Kidney (tissue), 22 donors: ENCODE measurements around the gene MAGEB3. TPM values are rescaled to one million over a fixed set of nuclear protein-coding genes. Genes with fewer than 3 reads are reported as not detected.
A peak's percentile ranks its signal among the peaks of the same experiment; 100 is the strongest.

Source experiments
- DNase-seq, 5 donors: peaks; one replicate each; pipeline ENCODE4 v3.0.0-alpha.2; 2013 to 2020
- FAIRE-seq: peaks from 2 replicates; lab custom pipeline; 2012; peaks lifted over from hg19 to GRCh38; lab: Jason Lieb, UNC
- H3K27ac ChIP-seq, 2 donors: one replicate each; pipeline ENCODE4 v1.7.0; 2013; ENCODE audit warnings: low read depth in 2 of 2, low read length in 2 of 2, inconsistent platforms in 1 of 2
- H3K27me3 ChIP-seq: one replicate; pipeline ENCODE4 v1.7.1; 2013; ENCODE audit warnings: low read length, inconsistent platforms; ENCODE audit not compliant: control insufficient read depth, insufficient read depth
- H3K36me3 ChIP-seq, 3 donors: one replicate each; pipeline versions ENCODE4 v1.7.0 to v1.7.1; 2013; ENCODE audit warnings: low read length in 3 of 3, control low read depth in 1 of 3, inconsistent platforms in 1 of 3; ENCODE audit not compliant: insufficient read depth in 3 of 3, control insufficient read depth in 2 of 3
- H3K4me1 ChIP-seq, 3 donors: one replicate each; pipeline versions ENCODE4 v1.7.0 to v1.7.1; 2013; ENCODE audit warnings: low read length in 3 of 3, inconsistent platforms in 1 of 3, low read depth in 1 of 3; ENCODE audit not compliant: control insufficient read depth in 2 of 3, insufficient read depth in 2 of 3
- H3K4me3 ChIP-seq, 3 donors: one replicate each; pipeline versions ENCODE4 v1.7.0 to v1.8.1; 2013; ENCODE audit warnings: low read length in 3 of 3, control low read depth in 1 of 3, inconsistent platforms in 1 of 3
- H3K9ac ChIP-seq, 3 donors: one replicate each; pipeline versions ENCODE4 v1.7.0 to v1.7.1; 2013; ENCODE audit warnings: low read length in 3 of 3, control low read depth in 1 of 3, inconsistent platforms in 1 of 3
- H3K9me3 ChIP-seq, 3 donors: one replicate each; pipeline versions ENCODE4 v1.7.0 to v1.7.1; 2013; ENCODE audit warnings: low read length in 3 of 3, control low read depth in 1 of 3, inconsistent platforms in 1 of 3; ENCODE audit not compliant: control insufficient read depth in 2 of 3, insufficient read depth in 1 of 3
- CTCF ChIP-seq: IDR thresholded peaks from 3 replicates; pipeline ENCODE4 v1.5.1; 2012; ENCODE audit warnings: mild to moderate bottlenecking, moderate library complexity, borderline replicate concordance; ENCODE audit not compliant: insufficient read depth; ENCODE audit errors: extremely low read depth
- intact Hi-C: fragments of 100-400 bp; cut with DNase I; formaldehyde crosslinking; loops from one replicate; pipeline ENCODE4 v1.11.1; 2022
- long read RNA-seq, 10 donors: library from polyadenylated mRNA in 1 of 10; unstranded in 1 of 10; transcript quantifications; one replicate each; pipeline ENCODE4 v2.0.0 and lab custom pipeline, GENCODE V29; 2021 to 2026
- polyA plus RNA-seq: library from polyadenylated mRNA; stranded (reverse); fragments of 350-450 nt; fragmentation: Illumina TruSeq; extraction: RNeasy Lipid Tissue Mini Kit (QIAGEN cat#74804); gene quantifications from one replicate; pipeline ENCODE4 v1.2.3, GENCODE V29; 2014; ENCODE audit warnings: low read depth, low replicate concordance; ENCODE audit not compliant: insufficient read depth
- total RNA-seq: library from RNA; stranded (reverse); fragmentation: NEBNext Ultra II Directional; extraction: Animal tissue kit (Norgen Biotek cat#: 25700); gene quantifications from one replicate; pipeline ENCODE4 v1.2.1, GENCODE V29; 2021
- donor health status: control.
- donor health status: control.
- donor health status: control.
- donor health status: control.
- donor health status: control.
- donor health status: DM: yes; HTN: yes; CAD: no.
- donor health status: Normal renal cell carcinoma (clear cell type).

MAGEB3 gene
- total RNA-seq (not detected), polyA plus RNA-seq (not detected)
- long read RNA-seq, donor 1: 0 reads
- long read RNA-seq, donor 2: 0 reads
- long read RNA-seq, donor 3: 0 reads
- long read RNA-seq, donor 4: 0 reads
- long read RNA-seq, donor 5: 0 reads
- long read RNA-seq, donor 6: 0 reads
- long read RNA-seq, donor 7: 0 reads
- long read RNA-seq, donor 8: 0 reads
- long read RNA-seq, donor 9: 0 reads
- long read RNA-seq, donor 10: 0 reads

- H3K27me3 ChIP-seq: no peaks in the 10 kb centered on the region
- intact Hi-C loops: no loop called here
- H3K4me3 ChIP-seq: no peak within 1 kb of the TSS
- no peaks in the 10 kb centered on the region for H3K9me3 ChIP-seq
- H3K4me1 ChIP-seq: no peaks in the 10 kb centered on the region
- TF ChIP-seq CTCF: no peak
- H3K36me3 ChIP-seq: no peaks in the 10 kb centered on the region
- DNase-seq (no peak), FAIRE-seq (no peak)
- no peak within 1 kb of the TSS for H3K9ac ChIP-seq
- H3K27ac ChIP-seq: no peak within 1 kb of the TSS
Observed at GRCh38 chrX:30230395-30230794, at the start of gene MAGEB3. MAGEB3 (plus strand) TSS chrX:30230657; CDS start chrX:30235925, 5,268 bp downstream.

DNA sequence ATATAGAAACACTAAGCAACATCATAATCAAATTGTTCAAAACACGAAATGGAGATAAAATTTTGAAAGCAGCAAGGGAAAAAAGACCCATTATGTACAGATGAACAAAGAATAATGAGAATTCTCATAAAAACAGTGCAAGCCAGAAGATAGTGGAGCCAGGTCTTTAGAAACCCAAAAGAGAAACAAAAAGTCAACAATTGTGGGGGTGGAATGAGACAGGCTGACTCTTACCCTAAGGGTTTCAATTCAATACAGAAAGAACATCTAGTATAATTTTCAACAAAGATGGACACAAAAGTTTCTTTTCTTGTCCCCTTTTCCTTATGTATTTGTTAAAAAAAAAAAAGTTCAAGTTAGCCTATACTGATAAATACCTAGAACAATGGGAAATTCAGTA lies 49.1 kb upstream of the MAGEB3 start:
- H3K27ac ChIP-seq: no peak overlapping the region
- no peak for FAIRE-seq
- H3K4me3 ChIP-seq: no peak overlapping the region
- no peaks in the 10 kb centered on the region for H3K36me3 ChIP-seq
- DNase-seq: no peak
- no peaks in the 10 kb centered on the region for H3K27me3 ChIP-seq
- H3K4me1 ChIP-seq: no peaks in the 10 kb centered on the region
- no peak for TF ChIP-seq CTCF
- intact Hi-C loops: no loop called here
- no peak overlapping the region for H3K9ac ChIP-seq
- peaks cover 0 to 2% (median 0%) of the 10 kb centered on the region in 3 donors for H3K9me3 ChIP-seq

DNA sequence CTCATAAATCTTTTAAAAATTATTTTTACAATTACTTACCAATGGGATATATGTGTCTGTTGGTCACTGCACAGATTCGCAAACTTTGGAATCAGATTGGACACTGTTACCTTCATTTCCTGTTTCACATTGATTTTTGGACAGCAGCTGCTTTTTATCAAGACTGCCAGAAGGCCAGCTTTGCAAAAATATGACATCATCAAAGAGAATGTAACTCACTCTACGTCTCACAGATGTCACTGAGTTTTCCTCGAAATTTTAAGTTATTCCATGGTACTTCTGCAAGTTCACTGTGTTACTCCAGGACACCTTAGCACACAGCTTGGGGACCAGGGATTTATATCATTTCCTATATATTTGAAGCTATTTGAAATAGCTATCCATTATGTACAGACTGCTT lies 46.9 kb upstream of the MAGEB3 start:
- H3K9ac ChIP-seq: no peak overlapping the region
- no peak overlapping the region for H3K27ac ChIP-seq
- no peak overlapping the region for H3K4me3 ChIP-seq
- DNase-seq: peak in 1 of 5 donors; percentile 0
- no peaks in the 10 kb centered on the region for H3K27me3 ChIP-seq
- no peak for TF ChIP-seq CTCF
- intact Hi-C loops: no loop called here
- peaks cover 0 to 2% (median 0%) of the 10 kb centered on the region in 3 donors for H3K9me3 ChIP-seq
- no peaks in the 10 kb centered on the region for H3K36me3 ChIP-seq
- FAIRE-seq: no peak
- H3K4me1 ChIP-seq: no peaks in the 10 kb centered on the region
